ENCODE measurements around the gene SH3BP2.

Gene SH3BP2

GRCh38 chr4:2857349-2857927 is 64.6 kb downstream of the SH3BP2 start:
- Histone ChIP-seq H3K9ac (ENCODE audit: low read length in 5 of 5) (no peak overlapping the region), H3K27me3 (ENCODE audit: control insufficient read depth in 5 of 5, insufficient read depth in 4 of 5, low read length in 5 of 5) (no peaks in the 10 kb centered on the region), H3K4me1 (ENCODE audit: control insufficient read depth in 5 of 5, insufficient read depth in 5 of 5, low read length in 5 of 5) (peaks cover 3 to 60% (median 51%) of the 10 kb centered on the region in 5 donors), H3K36me3 (ENCODE audit: control insufficient read depth in 5 of 5, insufficient read depth in 5 of 5, low read length in 5 of 5) (peaks cover 4 to 13% (median 12%) of the 10 kb centered on the region in 5 donors), H3K27ac (ENCODE audit: low read depth, low read length) (no peak overlapping the region), H3K4me3 (ENCODE audit: low read depth in 1 of 5, low read length in 5 of 5) (no peak overlapping the region), H3K9me3 (ENCODE audit: control insufficient read depth in 5 of 5, low read length in 5 of 5) (no peaks in the 10 kb centered on the region)

- no peaks in the 10 kb centered on the region for H3K9me3 ChIP-seq (ENCODE audit: control insufficient read depth in 5 of 5, low read length in 5 of 5)
- no peak overlapping the region for H3K4me3 ChIP-seq (ENCODE audit: low read depth in 1 of 5, low read length in 5 of 5)
- H3K27me3 ChIP-seq (ENCODE audit: control insufficient read depth in 5 of 5, insufficient read depth in 4 of 5, low read length in 5 of 5), result no peaks in the 10 kb centered on the region
- peak overlapping the region; percentile 8 for H3K27ac ChIP-seq (ENCODE audit: low read depth, low read length)
- H3K36me3 ChIP-seq (ENCODE audit: control insufficient read depth in 5 of 5, insufficient read depth in 5 of 5, low read length in 5 of 5), result peaks cover 4 to 11% (median 10%) of the 10 kb centered on the region in 5 donors
- H3K4me1 ChIP-seq (ENCODE audit: control insufficient read depth in 5 of 5, insufficient read depth in 5 of 5, low read length in 5 of 5), result peaks cover 7 to 59% (median 54%) of the 10 kb centered on the region in 5 donors
- H3K9ac ChIP-seq (ENCODE audit: low read length in 5 of 5), result no peak overlapping the region
These were observed 65.7 kb downstream of the SH3BP2 start for GRCh38 chr4:2858451-2859217.

GRCh38 chr4:2859514-2859913 is 66.6 kb downstream of the SH3BP2 start:
- Histone ChIP-seq H3K9ac (ENCODE audit: low read length in 5 of 5) (peak overlapping the region in 2 of 5 donors; percentile 29 to 40), H3K36me3 (ENCODE audit: control insufficient read depth in 5 of 5, insufficient read depth in 5 of 5, low read length in 5 of 5) (peaks cover 0 to 4% (median 3%) of the 10 kb centered on the region in 5 donors), H3K4me1 (ENCODE audit: control insufficient read depth in 5 of 5, insufficient read depth in 5 of 5, low read length in 5 of 5) (peaks cover 7 to 61% (median 56%) of the 10 kb centered on the region in 5 donors), H3K27me3 (ENCODE audit: control insufficient read depth in 5 of 5, insufficient read depth in 4 of 5, low read length in 5 of 5) (no peaks in the 10 kb centered on the region), H3K9me3 (ENCODE audit: control insufficient read depth in 5 of 5, low read length in 5 of 5) (no peaks in the 10 kb centered on the region), H3K4me3 (ENCODE audit: low read depth in 1 of 5, low read length in 5 of 5) (no peak overlapping the region), H3K27ac (ENCODE audit: low read depth, low read length) (peak overlapping the region; percentile 26)

- Histone ChIP-seq H3K36me3 (ENCODE audit: control insufficient read depth in 5 of 5, insufficient read depth in 5 of 5, low read length in 5 of 5) (no peaks in the 10 kb centered on the region), H3K9ac (ENCODE audit: low read length in 5 of 5) (peak overlapping the region in 1 of 5 donors; percentile 25), H3K4me3 (ENCODE audit: low read depth in 1 of 5, low read length in 5 of 5) (no peak overlapping the region), H3K4me1 (ENCODE audit: control insufficient read depth in 5 of 5, insufficient read depth in 5 of 5, low read length in 5 of 5) (peaks cover 7 to 72% (median 60%) of the 10 kb centered on the region in 5 donors), H3K9me3 (ENCODE audit: control insufficient read depth in 5 of 5, low read length in 5 of 5) (no peaks in the 10 kb centered on the region), H3K27me3 (ENCODE audit: control insufficient read depth in 5 of 5, insufficient read depth in 4 of 5, low read length in 5 of 5) (no peaks in the 10 kb centered on the region), H3K27ac (ENCODE audit: low read depth, low read length) (peak overlapping the region; percentile 19)
These were observed 67.8 kb downstream of the SH3BP2 start for GRCh38 chr4:2860391-2861348.

- no peaks in the 10 kb centered on the region for H3K27me3 ChIP-seq (ENCODE audit: control insufficient read depth in 5 of 5, insufficient read depth in 4 of 5, low read length in 5 of 5)
- H3K36me3 ChIP-seq (ENCODE audit: control insufficient read depth in 5 of 5, insufficient read depth in 5 of 5, low read length in 5 of 5), result no peaks in the 10 kb centered on the region
- H3K27ac ChIP-seq (ENCODE audit: low read depth, low read length), result peak overlapping the region; percentile 22
- H3K4me1 ChIP-seq (ENCODE audit: control insufficient read depth in 5 of 5, insufficient read depth in 5 of 5, low read length in 5 of 5), result peaks cover 7 to 78% (median 67%) of the 10 kb centered on the region in 5 donors
- H3K4me3 ChIP-seq (ENCODE audit: low read depth in 1 of 5, low read length in 5 of 5), result no peak overlapping the region
- peak overlapping the region in 1 of 5 donors; percentile 18 for H3K9ac ChIP-seq (ENCODE audit: low read length in 5 of 5)
- H3K9me3 ChIP-seq (ENCODE audit: control insufficient read depth in 5 of 5, low read length in 5 of 5), result no peaks in the 10 kb centered on the region
These were observed 68.9 kb downstream of the SH3BP2 start for GRCh38 chr4:2861631-2862436.

- no peak overlapping the region for H3K4me3 ChIP-seq (ENCODE audit: low read depth in 1 of 5, low read length in 5 of 5)
- H3K9ac ChIP-seq (ENCODE audit: low read length in 5 of 5), result peak overlapping the region in 2 of 5 donors; percentile 18 to 56
- no peaks in the 10 kb centered on the region for H3K36me3 ChIP-seq (ENCODE audit: control insufficient read depth in 5 of 5, insufficient read depth in 5 of 5, low read length in 5 of 5)
- peak overlapping the region; percentile 22 for H3K27ac ChIP-seq (ENCODE audit: low read depth, low read length)
- H3K27me3 ChIP-seq (ENCODE audit: control insufficient read depth in 5 of 5, insufficient read depth in 4 of 5, low read length in 5 of 5), result no peaks in the 10 kb centered on the region
- no peaks in the 10 kb centered on the region for H3K9me3 ChIP-seq (ENCODE audit: control insufficient read depth in 5 of 5, low read length in 5 of 5)
- peaks cover 7 to 84% (median 71%) of the 10 kb centered on the region in 5 donors for H3K4me1 ChIP-seq (ENCODE audit: control insufficient read depth in 5 of 5, insufficient read depth in 5 of 5, low read length in 5 of 5)
These were observed 69.6 kb downstream of the SH3BP2 start for GRCh38 chr4:2862528-2862927.

- H3K4me3 ChIP-seq (ENCODE audit: low read depth in 1 of 5, low read length in 5 of 5), result no peak overlapping the region
- no peaks in the 10 kb centered on the region for H3K36me3 ChIP-seq (ENCODE audit: control insufficient read depth in 5 of 5, insufficient read depth in 5 of 5, low read length in 5 of 5)
- H3K27me3 ChIP-seq (ENCODE audit: control insufficient read depth in 5 of 5, insufficient read depth in 4 of 5, low read length in 5 of 5), result no peaks in the 10 kb centered on the region
- peak overlapping the region; percentile 22 for H3K27ac ChIP-seq (ENCODE audit: low read depth, low read length)
- H3K4me1 ChIP-seq (ENCODE audit: control insufficient read depth in 5 of 5, insufficient read depth in 5 of 5, low read length in 5 of 5), result peaks cover 17 to 85% (median 76%) of the 10 kb centered on the region in 5 donors
- H3K9me3 ChIP-seq (ENCODE audit: control insufficient read depth in 5 of 5, low read length in 5 of 5), result no peaks in the 10 kb centered on the region
- no peak overlapping the region for H3K9ac ChIP-seq (ENCODE audit: low read length in 5 of 5)
These were observed 70.8 kb downstream of the SH3BP2 start for GRCh38 chr4:2863649-2864048.

GRCh38 chr4:2865196-2865780 is 72.4 kb downstream of the SH3BP2 start:
- Histone ChIP-seq H3K9me3 (ENCODE audit: control insufficient read depth in 5 of 5, low read length in 5 of 5) (no peaks in the 10 kb centered on the region), H3K4me3 (ENCODE audit: low read depth in 1 of 5, low read length in 5 of 5) (no peak overlapping the region), H3K27ac (ENCODE audit: low read depth, low read length) (no peak overlapping the region), H3K27me3 (ENCODE audit: control insufficient read depth in 5 of 5, insufficient read depth in 4 of 5, low read length in 5 of 5) (no peaks in the 10 kb centered on the region), H3K4me1 (ENCODE audit: control insufficient read depth in 5 of 5, insufficient read depth in 5 of 5, low read length in 5 of 5) (peaks cover 17 to 86% (median 76%) of the 10 kb centered on the region in 5 donors), H3K36me3 (ENCODE audit: control insufficient read depth in 5 of 5, insufficient read depth in 5 of 5, low read length in 5 of 5) (no peaks in the 10 kb centered on the region), H3K9ac (ENCODE audit: low read length in 5 of 5) (peak overlapping the region in 1 of 5 donors; percentile 24)
